Measurements from ENCODE around the gene GLB1L3. TPM values are rescaled to one million over a fixed set of nuclear protein-coding genes. Genes with fewer than 3 reads are reported as not detected.
A peak's percentile ranks its signal among the peaks of the same experiment; 100 is the strongest.

Gene GLB1L3
- total RNA-seq, 2 donors from 2014 or later: 2.0 to 2.2 TPM

GRCh38 chr11:134322553-134322952, 46.4 kb downstream of the GLB1L3 start:
- H3K36me3 Mint-ChIP-seq (ENCODE audit: low read depth): no peaks in the 10 kb centered on the region
- H3K4me3 Mint-ChIP-seq: no peak overlapping the region
- no peak overlapping the region for H3K27ac Mint-ChIP-seq
- H3K4me1 Mint-ChIP-seq: no peaks in the 10 kb centered on the region
- no peak for DNase-seq
- no peak for ATAC-seq
- H3K27me3 Mint-ChIP-seq: no peaks in the 10 kb centered on the region
- no peaks in the 10 kb centered on the region for H3K9me3 ChIP-seq (ENCODE audit: control insufficient read depth, low read length, poor library complexity, severe bottlenecking)

GRCh38 chr11:134328433-134328832, 52.3 kb downstream of the GLB1L3 start:
- Mint-ChIP-seq H3K4me3 (no peak overlapping the region), H3K4me1 (peaks cover 11% of the 10 kb centered on the region), H3K27me3 (peaks cover 9% of the 10 kb centered on the region), H3K27ac (no peak overlapping the region), H3K36me3 (ENCODE audit: low read depth) (no peaks in the 10 kb centered on the region)
- ATAC-seq (no peak), DNase-seq (no peak)
- H3K9me3 ChIP-seq (ENCODE audit: control insufficient read depth, low read length, poor library complexity, severe bottlenecking): no peaks in the 10 kb centered on the region

GRCh38 chr11:134330611-134331353, 54.6 kb downstream of the GLB1L3 start:
- no peak for DNase-seq
- peaks cover 11% of the 10 kb centered on the region for H3K4me1 Mint-ChIP-seq
- no peaks in the 10 kb centered on the region for H3K9me3 ChIP-seq (ENCODE audit: control insufficient read depth, low read length, poor library complexity, severe bottlenecking)
- H3K4me3 Mint-ChIP-seq: peak overlapping the region; percentile 89
- H3K36me3 Mint-ChIP-seq (ENCODE audit: low read depth): no peaks in the 10 kb centered on the region
- H3K27me3 Mint-ChIP-seq: peaks cover 27% of the 10 kb centered on the region
- ATAC-seq: no peak
- H3K27ac Mint-ChIP-seq: peak overlapping the region; percentile 16

- no peaks in the 10 kb centered on the region for H3K9me3 ChIP-seq (ENCODE audit: control insufficient read depth, low read length, poor library complexity, severe bottlenecking)
- H3K27me3 Mint-ChIP-seq: peaks cover 30% of the 10 kb centered on the region
- peaks cover 11% of the 10 kb centered on the region for H3K4me1 Mint-ChIP-seq
- H3K36me3 Mint-ChIP-seq (ENCODE audit: low read depth): no peaks in the 10 kb centered on the region
- peak; percentile 96 for ATAC-seq
- peak within 1 kb of the TSS; percentile 16 for H3K27ac Mint-ChIP-seq
- H3K4me3 Mint-ChIP-seq: peak within 1 kb of the TSS; percentile 89
- DNase-seq: peak; percentile 70 to 81 (median 79)
Measured at GRCh38 chr11:134331354-134332188, 55.4 kb downstream of the GLB1L3 start, which contains the start of gene GLB1L2. TSS of gene GLB1L2 (plus strand) at chr11:134331988. CDS start at chr11:134332062, 74 bp downstream.

GRCh38 chr11:134332189-134332631, 56.0 kb downstream of the GLB1L3 start:
- ATAC-seq (peak; percentile 30), DNase-seq (peak in 2 of 3 donors; percentile 24 to 26)
- H3K9me3 ChIP-seq (ENCODE audit: control insufficient read depth, low read length, poor library complexity, severe bottlenecking): no peaks in the 10 kb centered on the region
- H3K4me1 Mint-ChIP-seq: peaks cover 11% of the 10 kb centered on the region
- peak overlapping the region; percentile 86 for H3K4me3 Mint-ChIP-seq
- H3K27me3 Mint-ChIP-seq: peaks cover 30% of the 10 kb centered on the region
- H3K36me3 Mint-ChIP-seq (ENCODE audit: low read depth): no peaks in the 10 kb centered on the region
- no peak overlapping the region for H3K27ac Mint-ChIP-seq

- DNase-seq (no peak), ATAC-seq (no peak)
- H3K9me3 ChIP-seq (ENCODE audit: control insufficient read depth, low read length, poor library complexity, severe bottlenecking): no peaks in the 10 kb centered on the region
- H3K27ac Mint-ChIP-seq: no peak overlapping the region
- H3K4me1 Mint-ChIP-seq: peaks cover 11% of the 10 kb centered on the region
- no peaks in the 10 kb centered on the region for H3K36me3 Mint-ChIP-seq (ENCODE audit: low read depth)
- peaks cover 30% of the 10 kb centered on the region for H3K27me3 Mint-ChIP-seq
- peak overlapping the region; percentile 86 for H3K4me3 Mint-ChIP-seq
Measured at GRCh38 chr11:134332782-134333181, 56.6 kb downstream of the GLB1L3 start.

GRCh38 chr11:134333312-134333711, 57.1 kb downstream of the GLB1L3 start:
- peaks cover 11% of the 10 kb centered on the region for H3K4me1 Mint-ChIP-seq
- ATAC-seq (no peak), DNase-seq (no peak)
- H3K4me3 Mint-ChIP-seq: peak overlapping the region; percentile 86
- H3K27ac Mint-ChIP-seq: no peak overlapping the region
- peaks cover 31% of the 10 kb centered on the region for H3K27me3 Mint-ChIP-seq
- H3K9me3 ChIP-seq (ENCODE audit: control insufficient read depth, low read length, poor library complexity, severe bottlenecking): no peaks in the 10 kb centered on the region
- no peaks in the 10 kb centered on the region for H3K36me3 Mint-ChIP-seq (ENCODE audit: low read depth)

GRCh38 chr11:134333946-134334345, 57.8 kb downstream of the GLB1L3 start:
- no peaks in the 10 kb centered on the region for H3K9me3 ChIP-seq (ENCODE audit: control insufficient read depth, low read length, poor library complexity, severe bottlenecking)
- H3K27me3 Mint-ChIP-seq: peaks cover 35% of the 10 kb centered on the region
- peaks cover 11% of the 10 kb centered on the region for H3K4me1 Mint-ChIP-seq
- no peak overlapping the region for H3K27ac Mint-ChIP-seq
- H3K36me3 Mint-ChIP-seq (ENCODE audit: low read depth): no peaks in the 10 kb centered on the region
- ATAC-seq (no peak), DNase-seq (no peak)
- H3K4me3 Mint-ChIP-seq: no peak overlapping the region

- H3K36me3 Mint-ChIP-seq (ENCODE audit: low read depth): no peaks in the 10 kb centered on the region
- DNase-seq (no peak), ATAC-seq (no peak)
- no peak overlapping the region for H3K4me3 Mint-ChIP-seq
- H3K4me1 Mint-ChIP-seq: peaks cover 11% of the 10 kb centered on the region
- no peaks in the 10 kb centered on the region for H3K9me3 ChIP-seq (ENCODE audit: control insufficient read depth, low read length, poor library complexity, severe bottlenecking)
- no peak overlapping the region for H3K27ac Mint-ChIP-seq
- peaks cover 35% of the 10 kb centered on the region for H3K27me3 Mint-ChIP-seq
Measured at GRCh38 chr11:134334796-134335571, 58.8 kb downstream of the GLB1L3 start.

GRCh38 chr11:134337051-134337450, 60.9 kb downstream of the GLB1L3 start:
- Mint-ChIP-seq H3K4me3 (no peak overlapping the region), H3K36me3 (ENCODE audit: low read depth) (no peaks in the 10 kb centered on the region), H3K27ac (no peak overlapping the region), H3K27me3 (peaks cover 35% of the 10 kb centered on the region), H3K4me1 (peaks cover 6% of the 10 kb centered on the region)
- ATAC-seq (no peak), DNase-seq (no peak)
- no peaks in the 10 kb centered on the region for H3K9me3 ChIP-seq (ENCODE audit: control insufficient read depth, low read length, poor library complexity, severe bottlenecking)

- peaks cover 30% of the 10 kb centered on the region for H3K27me3 Mint-ChIP-seq
- H3K4me3 Mint-ChIP-seq: no peak overlapping the region
- ATAC-seq (no peak), DNase-seq (no peak)
- no peaks in the 10 kb centered on the region for H3K36me3 Mint-ChIP-seq (ENCODE audit: low read depth)
- no peak overlapping the region for H3K27ac Mint-ChIP-seq
- no peaks in the 10 kb centered on the region for H3K4me1 Mint-ChIP-seq
- no peaks in the 10 kb centered on the region for H3K9me3 ChIP-seq (ENCODE audit: control insufficient read depth, low read length, poor library complexity, severe bottlenecking)
Measured at GRCh38 chr11:134338068-134338467, 61.9 kb downstream of the GLB1L3 start.

- no peaks in the 10 kb centered on the region for H3K4me1 Mint-ChIP-seq
- H3K9me3 ChIP-seq (ENCODE audit: control insufficient read depth, low read length, poor library complexity, severe bottlenecking): no peaks in the 10 kb centered on the region
- H3K27ac Mint-ChIP-seq: no peak overlapping the region
- no peaks in the 10 kb centered on the region for H3K36me3 Mint-ChIP-seq (ENCODE audit: low read depth)
- ATAC-seq (no peak), DNase-seq (no peak)
- peaks cover 24% of the 10 kb centered on the region for H3K27me3 Mint-ChIP-seq
- H3K4me3 Mint-ChIP-seq: no peak overlapping the region
Measured at GRCh38 chr11:134338654-134339053, 62.5 kb downstream of the GLB1L3 start.

GRCh38 chr11:134339756-134340155, 63.6 kb downstream of the GLB1L3 start:
- Mint-ChIP-seq H3K27ac (no peak overlapping the region), H3K4me3 (no peak overlapping the region)

More at GRCh38 chr11:134339756-134340155, 63.6 kb downstream of the GLB1L3 start:
- no peak for ATAC-seq
- no peak for DNase-seq
- Mint-ChIP-seq H3K27me3 (peaks cover 18% of the 10 kb centered on the region), H3K4me1 (no peaks in the 10 kb centered on the region), H3K36me3 (ENCODE audit: low read depth) (no peaks in the 10 kb centered on the region)
- no peaks in the 10 kb centered on the region for H3K9me3 ChIP-seq (ENCODE audit: control insufficient read depth, low read length, poor library complexity, severe bottlenecking)
